SJCRH30 (cell line): ENCODE data around the gene CCDC92. TPM values are rescaled to one million over a fixed set of nuclear protein-coding genes. Genes with fewer than 3 reads are reported as not detected.

Experiments
- DNase-seq, 2 experiments: peaks; one replicate each; pipeline ENCODE4 v3.0.0-alpha.2; 2015 to 2020
- H3K27ac ChIP-seq: fragments of 250-450 bp; sonication (Bioruptor Pico); 2 replicates; pipeline ENCODE4 v1.5.1; 2020; ENCODE audit warnings: mild to moderate bottlenecking, moderate library complexity
- H3K27me3 ChIP-seq: fragments of 250-450 bp; sonication (Bioruptor Pico); 2 replicates; pipeline ENCODE4 v1.5.1; 2020; ENCODE audit warnings: mild to moderate bottlenecking, moderate library complexity
- H3K36me3 ChIP-seq: fragments of 250-450 bp; sonication (Bioruptor Pico); 2 replicates; pipeline ENCODE4 v1.5.1; 2020; ENCODE audit warnings: mild to moderate bottlenecking, moderate library complexity
- H3K4me1 ChIP-seq: fragments of 250-450 bp; sonication (Bioruptor Pico); 2 replicates; pipeline ENCODE4 v1.5.1; 2020; ENCODE audit warnings: mild to moderate bottlenecking, moderate library complexity
- H3K4me3 ChIP-seq: fragments of 250-450 bp; sonication (Bioruptor Pico); 2 replicates; pipeline ENCODE4 v1.5.1; 2020; ENCODE audit warnings: mild to moderate bottlenecking, moderate library complexity
- H3K9me3 ChIP-seq: fragments of 250-450 bp; sonication (Bioruptor Pico); replicated peaks from 2 replicates; pipeline ENCODE4 v1.5.1; 2020; ENCODE audit warnings: mild to moderate bottlenecking, moderate library complexity
- total RNA-seq: library from RNA; depleted of rRNA; stranded (reverse); fragments of >200 nt; shearing (Covaris generic); gene quantifications from 2 replicates; pipeline ENCODE4 v1.2.3, GENCODE V29; 2014

CCDC92 gene
- total RNA-seq, 1 experiment from 2014 or later = 7.7 TPM

DNA sequence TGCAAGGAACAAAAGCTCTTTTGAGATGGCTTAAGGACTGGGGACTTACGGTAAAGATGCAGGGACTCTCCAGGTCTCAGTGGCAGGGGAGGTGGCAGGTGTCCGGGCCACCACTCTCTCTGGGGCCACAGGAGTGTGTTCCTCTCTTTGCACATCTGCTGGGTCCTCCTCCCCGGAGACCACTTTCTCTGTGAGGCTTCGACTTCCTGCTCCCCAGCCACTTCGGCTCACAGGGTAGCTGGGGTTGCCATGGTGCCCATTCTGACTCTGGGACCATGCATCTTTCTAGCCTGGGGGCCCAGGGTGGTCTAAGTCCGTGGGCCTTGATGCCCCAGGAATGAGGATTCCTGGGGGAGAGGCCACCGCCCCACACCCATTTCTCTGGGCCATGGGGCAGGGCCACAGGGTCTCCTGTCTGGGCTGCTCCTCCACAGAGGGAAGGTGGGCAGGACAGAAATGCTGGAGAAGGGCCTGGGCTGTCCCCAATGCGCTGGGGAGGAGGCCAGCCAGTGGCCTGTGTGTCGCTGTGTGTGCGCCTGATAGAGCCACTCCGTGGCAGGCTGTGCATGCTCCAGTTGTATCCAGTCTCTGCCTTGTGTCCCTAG lies 38.5 kb downstream of the CCDC92 start:
- H3K27me3 ChIP-seq = no peaks in the 10 kb centered on the region
- H3K27ac ChIP-seq = no peak overlapping the region
- H3K4me3 ChIP-seq = no peak overlapping the region
- peaks cover 14% of the 10 kb centered on the region for H3K4me1 ChIP-seq
- H3K9me3 ChIP-seq = no peaks in the 10 kb centered on the region
- H3K36me3 ChIP-seq = no peaks in the 10 kb centered on the region
- no peak for DNase-seq

DNA sequence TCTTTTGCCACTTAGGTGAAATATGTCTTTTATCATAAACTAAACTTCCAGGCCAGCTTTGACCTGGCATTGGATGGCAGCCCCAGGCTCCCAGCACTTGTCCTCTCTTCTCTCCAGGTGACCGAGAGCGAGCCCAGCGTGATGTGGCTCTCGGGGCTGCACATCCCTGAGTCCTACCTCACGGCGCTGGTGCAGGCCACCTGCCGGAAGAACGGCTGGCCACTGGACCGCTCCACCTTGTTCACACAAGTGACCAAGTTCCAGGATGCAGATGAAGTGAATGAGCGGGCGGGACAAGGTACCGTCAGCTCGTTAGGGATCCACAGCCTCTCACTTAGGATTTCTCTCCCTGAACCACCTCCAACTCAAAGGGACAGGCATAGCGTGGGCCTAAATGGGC lies 39.4 kb downstream of the CCDC92 start:
- Histone ChIP-seq H3K9me3 (no peaks in the 10 kb centered on the region), H3K27ac (no peak overlapping the region), H3K4me1 (peaks cover 21% of the 10 kb centered on the region), H3K4me3 (no peak overlapping the region), H3K36me3 (no peaks in the 10 kb centered on the region), H3K27me3 (no peaks in the 10 kb centered on the region)
- no peak for DNase-seq

DNA sequence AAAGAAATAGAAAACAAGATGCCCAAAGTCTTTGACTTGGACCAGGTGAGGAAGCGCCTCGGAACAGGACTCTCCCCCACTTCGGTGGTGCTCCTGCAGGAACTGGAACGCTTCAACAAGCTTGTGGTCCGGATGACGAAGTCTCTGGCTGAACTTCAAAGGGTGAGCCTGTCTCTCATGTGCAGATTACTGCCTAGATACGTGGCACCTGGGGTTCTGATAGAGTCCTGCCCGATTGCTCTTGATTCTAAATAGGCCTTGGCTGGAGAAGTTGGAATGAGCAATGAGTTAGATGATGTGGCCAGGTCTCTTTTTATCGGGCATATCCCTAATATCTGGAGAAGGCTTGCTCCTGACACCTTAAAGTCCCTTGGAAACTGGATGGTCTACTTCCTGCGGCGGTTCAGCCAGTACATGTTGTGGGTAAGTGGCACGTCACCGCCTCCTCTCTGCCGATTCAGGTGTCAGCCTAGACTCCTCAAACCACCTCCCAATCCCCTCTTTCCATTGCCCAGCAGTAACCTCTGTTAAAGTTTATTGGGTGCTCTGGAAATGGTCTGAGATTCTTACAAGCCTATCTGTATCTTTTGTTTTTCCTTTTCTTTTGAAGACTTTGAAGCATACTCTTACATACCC lies 40.8 kb downstream of the CCDC92 start:
- Histone ChIP-seq H3K27me3 (no peaks in the 10 kb centered on the region), H3K27ac (no peak overlapping the region), H3K9me3 (no peaks in the 10 kb centered on the region), H3K4me1 (peaks cover 21% of the 10 kb centered on the region), H3K36me3 (no peaks in the 10 kb centered on the region), H3K4me3 (no peak overlapping the region)
- DNase-seq = no peak

DNA sequence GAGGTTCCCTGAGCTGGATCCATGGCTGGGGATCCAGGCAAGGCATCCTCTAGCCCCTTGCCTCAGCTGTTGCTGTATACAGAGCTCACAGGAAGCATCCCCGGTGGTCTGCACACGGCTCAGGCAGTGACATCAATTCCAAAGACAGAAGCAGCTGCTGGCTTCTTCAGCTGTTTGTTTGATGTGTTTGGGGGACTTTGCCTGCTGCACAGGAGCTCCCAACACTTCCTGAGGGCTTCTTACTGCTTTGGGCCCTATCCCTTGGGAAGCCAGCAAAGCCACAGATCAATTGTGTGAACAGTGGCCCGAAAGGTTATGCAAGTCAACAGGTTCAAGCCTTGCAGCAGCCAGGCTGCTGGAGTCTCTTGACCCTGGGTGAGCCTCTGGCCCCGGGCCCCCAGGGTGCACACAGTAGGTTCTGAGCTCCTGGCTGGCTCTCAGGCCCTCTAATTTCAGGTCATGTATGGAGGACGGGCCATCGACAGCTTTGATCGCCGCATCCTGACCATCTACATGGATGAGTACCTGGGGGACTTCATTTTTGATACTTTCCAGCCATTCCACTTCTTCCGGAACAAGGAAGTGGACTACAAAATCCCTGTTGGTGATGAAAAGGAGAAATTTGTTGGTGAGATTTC lies 42.6 kb downstream of the CCDC92 start:
- Histone ChIP-seq H3K9me3 (no peaks in the 10 kb centered on the region), H3K4me3 (no peak overlapping the region), H3K4me1 (peaks cover 21% of the 10 kb centered on the region), H3K27me3 (no peaks in the 10 kb centered on the region), H3K36me3 (no peaks in the 10 kb centered on the region), H3K27ac (peak overlapping the region; percentile 71)
- peak; percentile 91 to 96 for DNase-seq

DNA sequence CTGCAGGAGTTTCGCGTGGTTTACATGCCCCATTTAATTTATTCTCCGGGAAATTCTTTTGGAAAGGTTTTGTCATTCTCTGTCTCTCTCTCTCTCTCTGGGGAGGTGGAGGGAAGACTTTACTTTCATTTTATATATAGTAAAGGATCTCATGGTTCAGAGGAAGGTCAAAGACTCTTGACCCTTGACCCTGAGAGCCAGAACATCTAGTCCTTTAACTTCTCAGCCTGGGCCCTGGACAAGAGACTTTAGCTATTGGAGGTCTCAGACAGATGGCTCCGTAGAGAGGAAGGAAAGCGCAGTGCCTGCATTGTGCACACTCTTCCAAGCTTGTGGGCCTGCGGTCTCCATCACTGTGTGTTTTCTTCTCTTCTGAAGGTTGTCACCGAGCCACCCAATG lies 43.7 kb downstream of the CCDC92 start:
- Histone ChIP-seq H3K4me1 (peaks cover 21% of the 10 kb centered on the region), H3K4me3 (no peak overlapping the region), H3K27me3 (no peaks in the 10 kb centered on the region), H3K9me3 (no peaks in the 10 kb centered on the region), H3K36me3 (no peaks in the 10 kb centered on the region), H3K27ac (no peak overlapping the region)
- no peak for DNase-seq

DNA sequence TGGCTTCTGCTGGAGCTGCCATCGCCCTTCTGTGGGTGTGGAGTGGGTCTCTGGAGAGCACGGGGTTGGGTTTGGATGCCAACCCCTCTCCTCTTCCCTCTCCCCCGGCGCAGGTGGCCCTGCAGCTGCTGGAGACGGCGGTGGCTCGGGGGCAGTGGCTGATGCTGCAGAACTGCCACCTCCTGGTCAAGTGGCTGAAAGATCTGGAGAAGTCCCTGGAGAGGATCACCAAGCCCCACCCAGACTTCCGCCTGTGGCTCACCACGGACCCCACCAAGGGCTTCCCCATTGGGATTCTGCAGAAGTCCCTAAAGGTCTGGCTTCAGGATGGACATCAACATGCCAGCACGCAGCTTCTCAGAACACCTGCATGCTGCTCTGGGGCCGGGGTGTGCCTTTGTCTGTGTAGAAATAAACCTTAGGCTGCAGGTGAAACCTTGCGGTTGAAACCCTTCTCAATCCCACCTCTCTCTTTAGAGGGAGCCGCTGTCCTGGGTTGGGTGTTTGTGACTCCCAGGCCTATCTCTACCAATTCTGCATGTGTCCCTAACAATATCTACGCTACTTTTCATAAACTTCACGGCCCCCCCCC lies 44.3 kb downstream of the CCDC92 start:
- H3K4me3 ChIP-seq = no peak overlapping the region
- H3K36me3 ChIP-seq = no peaks in the 10 kb centered on the region
- H3K4me1 ChIP-seq = peaks cover 21% of the 10 kb centered on the region
- H3K27me3 ChIP-seq = no peaks in the 10 kb centered on the region
- no peak overlapping the region for H3K27ac ChIP-seq
- H3K9me3 ChIP-seq = no peaks in the 10 kb centered on the region
- no peak for DNase-seq

DNA sequence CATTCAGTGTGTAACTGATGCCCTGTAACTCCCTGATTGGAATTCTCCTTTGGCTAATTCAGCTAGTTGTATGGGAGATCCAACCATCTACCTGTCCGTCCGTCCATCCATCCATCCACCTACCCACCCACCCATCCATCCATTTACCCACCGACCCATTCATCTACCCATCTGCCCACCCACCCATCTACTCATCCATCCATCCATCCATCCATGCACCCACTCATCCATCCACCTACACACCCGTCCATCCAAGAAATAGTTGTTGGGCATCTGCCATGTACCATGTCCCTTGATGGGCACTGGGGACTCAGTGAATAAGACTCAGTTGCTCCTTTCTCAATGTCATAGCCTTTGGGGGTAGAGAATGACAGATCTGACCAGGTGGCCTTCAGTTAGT lies 48.1 kb downstream of the CCDC92 start:
- Histone ChIP-seq H3K4me1 (peaks cover 11% of the 10 kb centered on the region), H3K36me3 (no peaks in the 10 kb centered on the region), H3K27me3 (no peaks in the 10 kb centered on the region), H3K27ac (no peak overlapping the region), H3K9me3 (no peaks in the 10 kb centered on the region), H3K4me3 (no peak overlapping the region)
- DNase-seq = no peak

DNA sequence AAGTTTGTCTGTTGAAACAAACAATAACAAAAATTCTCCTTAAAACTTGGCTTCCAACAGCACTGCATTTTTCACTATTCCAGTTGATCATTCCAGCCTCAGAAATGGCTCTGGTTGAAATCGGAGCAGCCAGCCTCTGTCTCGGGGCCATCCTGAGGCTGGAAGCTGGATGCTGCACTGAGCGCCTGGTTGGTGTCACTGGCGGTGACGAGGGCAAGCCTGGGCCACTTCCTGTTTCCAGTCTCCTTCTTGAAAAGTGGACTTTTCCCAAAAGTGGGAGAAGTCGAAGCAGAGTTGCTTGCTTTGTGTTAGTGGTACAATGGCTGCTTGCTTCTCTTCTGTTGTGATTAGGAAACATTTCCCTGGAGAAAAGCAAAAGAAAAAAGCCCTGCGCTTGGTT lies 48.7 kb downstream of the CCDC92 start:
- Histone ChIP-seq H3K27ac (no peak overlapping the region), H3K4me1 (peaks cover 5% of the 10 kb centered on the region; the same call in 1 of the 2 replicates), H3K9me3 (no peaks in the 10 kb centered on the region), H3K4me3 (no peak overlapping the region), H3K27me3 (no peaks in the 10 kb centered on the region), H3K36me3 (no peaks in the 10 kb centered on the region)
- no peak for DNase-seq

DNA sequence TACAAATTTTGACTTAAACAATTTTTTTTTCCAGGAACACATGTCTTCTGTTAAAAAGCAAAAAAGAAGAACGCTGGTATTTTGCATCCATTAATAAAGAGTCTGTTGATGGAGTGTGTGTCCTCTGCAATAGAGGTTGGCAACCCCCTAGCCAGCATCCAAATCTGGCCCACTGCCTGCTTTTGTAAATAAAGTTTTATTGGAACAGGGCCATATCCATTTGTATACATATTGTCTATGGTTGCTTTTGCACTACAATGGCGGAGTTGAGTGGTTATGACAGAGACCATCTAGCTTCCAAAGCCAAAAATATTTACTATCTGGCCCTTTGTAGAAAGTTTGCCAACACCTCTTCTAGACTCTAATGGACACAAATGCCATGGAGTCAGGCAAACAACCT lies 49.6 kb downstream of the CCDC92 start:
- no peak overlapping the region for H3K4me3 ChIP-seq

DNA sequence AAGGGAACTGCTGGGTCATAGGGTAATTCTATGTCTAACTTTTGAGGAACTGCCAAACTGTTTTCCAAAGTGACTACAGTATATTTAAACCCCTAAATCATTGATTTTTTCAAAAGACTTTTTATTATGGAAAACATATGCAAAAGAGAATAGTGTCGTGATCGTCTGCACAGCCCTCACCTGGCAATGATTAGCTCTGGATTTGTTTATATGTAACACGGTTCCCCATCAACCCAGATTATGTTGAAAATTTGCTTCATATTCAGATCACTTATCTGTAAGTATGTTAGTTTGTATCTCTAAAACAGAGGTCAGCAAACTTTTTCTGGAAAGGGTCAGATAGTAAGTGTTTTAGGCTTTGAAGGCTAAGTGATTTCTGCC lies 52.7 kb downstream of the CCDC92 start:
- no peak overlapping the region for H3K27ac ChIP-seq
- H3K4me1 ChIP-seq = no peaks in the 10 kb centered on the region
- DNase-seq = no peak
- no peaks in the 10 kb centered on the region for H3K27me3 ChIP-seq
- no peaks in the 10 kb centered on the region for H3K9me3 ChIP-seq
- no peak overlapping the region for H3K4me3 ChIP-seq
- H3K36me3 ChIP-seq = no peaks in the 10 kb centered on the region

More for the DNA sequence above, 49.6 kb downstream of the CCDC92 start:
- H3K9me3 ChIP-seq = no peaks in the 10 kb centered on the region
- H3K4me1 ChIP-seq = no peaks in the 10 kb centered on the region
- H3K36me3 ChIP-seq = no peaks in the 10 kb centered on the region
- H3K27me3 ChIP-seq = no peaks in the 10 kb centered on the region
- no peak for DNase-seq
- no peak overlapping the region for H3K27ac ChIP-seq

DNA sequence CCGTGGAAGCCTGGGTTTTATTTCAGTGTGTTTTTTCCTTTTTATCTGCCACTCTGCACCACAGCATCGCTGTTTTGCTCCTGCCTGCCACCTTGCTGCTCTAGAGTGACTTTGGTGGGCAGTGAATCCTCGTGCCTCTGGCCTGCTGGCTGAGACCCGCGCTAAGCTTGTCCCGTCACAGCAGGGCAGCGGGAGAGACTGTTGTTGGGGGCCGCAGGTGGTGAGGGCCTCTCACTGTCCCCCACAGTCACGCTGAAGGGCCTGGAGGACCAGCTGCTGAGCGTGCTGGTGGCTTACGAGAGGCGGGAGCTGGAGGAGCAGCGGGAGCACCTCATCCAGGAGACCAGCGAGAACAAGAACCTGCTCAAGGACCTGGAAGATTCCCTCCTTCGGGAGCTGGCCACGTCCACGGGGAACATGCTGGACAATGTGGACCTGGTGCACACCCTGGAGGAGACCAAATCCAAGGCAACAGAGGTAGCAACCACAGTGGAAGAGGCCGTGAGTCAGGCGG lies 55.2 kb downstream of the CCDC92 start:
- Histone ChIP-seq H3K27me3 (no peaks in the 10 kb centered on the region), H3K9me3 (no peaks in the 10 kb centered on the region), H3K36me3 (no peaks in the 10 kb centered on the region), H3K27ac (no peak overlapping the region), H3K4me3 (no peak overlapping the region), H3K4me1 (no peaks in the 10 kb centered on the region)
- DNase-seq = no peak

DNA sequence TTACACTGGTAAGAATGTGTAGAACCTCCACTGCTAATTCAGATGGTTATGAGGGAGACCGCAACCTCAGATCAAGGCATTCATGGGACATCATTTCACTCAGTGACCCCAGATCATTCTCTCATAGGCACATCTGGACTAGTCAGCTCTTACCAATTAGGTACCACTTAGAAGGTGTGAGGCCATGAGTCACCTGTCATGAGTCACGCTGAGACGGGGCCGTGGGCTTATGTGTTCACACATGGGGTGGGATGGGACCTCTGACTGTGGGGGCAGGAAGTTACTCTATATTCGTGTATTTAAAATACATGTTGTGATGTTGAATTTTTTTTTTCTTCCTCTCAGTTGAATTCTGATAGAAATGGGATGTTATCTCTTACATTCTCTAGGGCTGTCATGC lies 55.9 kb downstream of the CCDC92 start:
- DNase-seq = no peak
- H3K4me1 ChIP-seq = no peaks in the 10 kb centered on the region
- no peaks in the 10 kb centered on the region for H3K36me3 ChIP-seq
- H3K27ac ChIP-seq = no peak overlapping the region
- H3K27me3 ChIP-seq = no peaks in the 10 kb centered on the region
- H3K4me3 ChIP-seq = no peak overlapping the region
- no peaks in the 10 kb centered on the region for H3K9me3 ChIP-seq

DNA sequence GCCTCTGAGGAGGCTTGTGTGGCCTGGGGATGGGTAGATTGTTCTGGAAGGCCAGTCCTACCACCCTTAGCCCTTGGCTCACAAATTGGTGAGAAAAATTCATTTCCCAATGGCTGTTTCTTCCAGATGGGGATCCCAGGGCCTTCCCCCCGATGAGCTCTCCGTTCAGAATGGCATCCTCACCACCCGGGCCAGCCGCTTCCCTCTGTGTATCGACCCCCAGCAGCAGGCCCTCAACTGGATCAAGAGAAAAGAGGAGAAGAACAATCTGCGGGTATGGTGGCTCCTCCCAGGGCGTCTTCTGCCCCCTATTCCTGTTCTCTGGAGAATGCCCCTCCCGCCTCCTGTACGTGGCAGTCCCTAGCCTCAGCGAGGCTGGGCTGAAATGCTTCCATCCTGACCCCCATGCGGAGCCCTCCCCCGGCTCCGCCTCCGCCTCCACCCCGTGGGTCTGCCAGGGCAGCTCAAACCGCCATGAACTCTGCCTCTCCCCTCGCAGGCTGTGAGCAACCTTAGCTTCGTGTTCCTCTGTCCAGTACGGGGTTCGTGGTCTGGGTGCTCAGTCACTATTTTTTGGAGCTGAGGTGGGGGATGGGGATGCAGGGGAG lies 57.8 kb downstream of the CCDC92 start:
- Histone ChIP-seq H3K4me3 (no peak overlapping the region), H3K9me3 (no peaks in the 10 kb centered on the region), H3K4me1 (peaks cover under 1% of the 10 kb centered on the region; the same call in 1 of the 2 replicates), H3K27ac (no peak overlapping the region), H3K36me3 (no peaks in the 10 kb centered on the region), H3K27me3 (no peaks in the 10 kb centered on the region)
- no peak for DNase-seq

DNA sequence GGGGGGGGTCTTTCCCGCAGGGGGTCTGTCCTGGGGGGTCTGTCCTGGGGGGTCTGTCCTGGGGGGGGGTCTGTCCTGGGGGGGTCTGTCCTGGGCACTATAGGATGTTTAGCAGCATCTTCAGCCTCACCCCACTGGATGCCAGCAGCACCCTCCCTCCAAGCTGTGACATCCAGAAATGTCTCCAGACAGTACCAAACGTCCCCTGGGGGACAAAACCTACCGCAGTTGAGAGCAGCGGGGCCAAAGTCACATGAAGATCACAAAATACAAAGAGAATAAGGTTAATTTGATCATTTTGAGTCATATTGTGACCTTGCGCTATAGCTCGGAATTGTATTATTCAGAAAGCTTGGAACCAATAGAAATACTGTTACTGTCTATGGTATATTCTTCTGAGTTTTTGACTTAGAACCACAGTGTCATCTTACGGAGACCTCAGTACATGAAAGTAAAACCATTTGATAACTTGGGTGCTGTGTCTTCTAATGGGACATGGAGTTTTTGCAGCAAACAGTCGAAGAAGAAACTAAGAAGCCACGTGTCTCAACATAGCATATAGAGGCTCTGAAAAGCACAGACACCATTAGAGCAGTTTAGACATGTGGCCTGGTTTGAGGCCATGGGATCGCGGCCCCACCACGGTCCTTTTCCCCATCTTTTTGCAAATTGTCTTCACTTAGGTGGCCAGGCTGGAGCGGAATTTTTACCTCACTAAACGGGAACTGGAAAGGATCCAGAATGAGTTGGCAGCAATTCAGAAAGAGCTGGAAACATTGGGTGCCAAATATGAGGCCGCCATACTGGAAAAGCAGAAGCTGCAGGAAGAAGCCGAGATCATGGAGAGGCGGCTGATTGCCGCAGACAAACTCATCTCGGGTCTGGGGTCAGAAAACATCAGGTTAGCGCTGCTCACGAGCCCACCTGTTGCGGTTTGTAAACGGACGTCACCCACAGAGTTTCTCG lies 59.9 kb downstream of the CCDC92 start:
- Histone ChIP-seq H3K36me3 (no peaks in the 10 kb centered on the region), H3K4me1 (peaks cover 11% of the 10 kb centered on the region; the same call in 1 of the 2 replicates), H3K4me3 (no peak overlapping the region), H3K9me3 (no peaks in the 10 kb centered on the region), H3K27ac (no peak overlapping the region), H3K27me3 (no peaks in the 10 kb centered on the region)
- DNase-seq = peak in 1 of 2 experiments; percentile 32
